ENCODE results near the gene GLO1.

DNA sequence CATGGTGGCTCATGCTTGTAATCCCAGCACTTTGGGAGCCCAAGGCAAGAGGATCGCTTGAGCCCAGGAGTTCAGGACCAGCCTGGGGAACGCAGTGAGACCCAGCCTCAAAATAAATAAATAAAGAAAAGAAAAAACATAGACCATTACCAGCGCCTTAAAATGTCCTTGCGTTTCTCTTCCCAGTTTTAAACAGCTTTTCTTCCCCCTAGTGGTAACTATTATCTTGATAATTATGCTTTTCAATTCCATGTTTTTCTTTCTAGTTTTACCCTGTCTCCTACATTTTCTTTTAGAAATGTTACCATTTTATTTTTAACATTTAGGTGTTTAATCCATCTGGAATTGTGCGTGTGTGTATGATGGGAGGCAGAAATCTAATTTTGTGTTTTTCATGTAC is 36.6 kb upstream of the GLO1 start:
- TF ChIP-seq GATA2 (IDR thresholded peaks at IDR 0.05; ENCODE audit: low read depth, low read length) (no peak), GATA3 (IDR thresholded peaks at IDR 0.05; ENCODE audit: low read depth, low read length) (no peak)

Measured in SH-SY5Y (cell line).